Omental fat pad (tissue), 4 donors: ENCODE measurements around the gene CYBC1. TPM values are rescaled to one million over a fixed set of nuclear protein-coding genes. Genes with fewer than 3 reads are reported as not detected.

ENCODE experiments used
- ATAC-seq: fragments of 150-250 bp; one replicate; pipeline ENCODE4 v1.9.1; 2016; ENCODE audit warnings: mild to moderate bottlenecking, moderate library complexity; ENCODE audit not compliant: low FRiP score
- DNase-seq: peaks from one replicate; pipeline ENCODE4 v3.0.0-alpha.2; 2019; ENCODE audit warnings: low spot score
- CTCF ChIP-seq, 3 donors: fragments of 450-650 bp; IDR thresholded peaks; one replicate each; pipeline ENCODE4 v1.5.1; 2016 to 2017; ENCODE audit warnings: antibody characterized with exemption in 3 of 3, mild to moderate bottlenecking in 3 of 3, moderate library complexity in 2 of 3
- total RNA-seq, 4 donors: library from RNA; depleted of rRNA; stranded (reverse); fragments of >200 nt; gene quantifications; one replicate each; pipeline ENCODE4 v1.1.0, GENCODE V29; 2016

Gene CYBC1
- total RNA-seq, 4 donors from 2014 or later, result 43.8 to 74.6 (median 68.4) TPM

GRCh38 chr17:82437325-82437668 lies 13.3 kb downstream of the CYBC1 start:
- no peak for ATAC-seq
- no peak for DNase-seq
- TF ChIP-seq CTCF (IDR thresholded peaks at IDR 0.05), result no peak

GRCh38 chr17:82436601-82437324 lies 13.8 kb downstream of the CYBC1 start:
- TF ChIP-seq CTCF (IDR thresholded peaks at IDR 0.05), result no peak
- DNase-seq (no peak), ATAC-seq (peak; percentile 43)

GRCh38 chr17:82435601-82436583 lies 14.7 kb downstream of the CYBC1 start:
- ATAC-seq, result no peak
- DNase-seq, result no peak
- TF ChIP-seq CTCF (IDR thresholded peaks at IDR 0.05), result no peak

GRCh38 chr17:82435103-82435502 lies 15.4 kb downstream of the CYBC1 start:
- no peak for TF ChIP-seq CTCF (IDR thresholded peaks at IDR 0.05)
- no peak for DNase-seq
- no peak for ATAC-seq

GRCh38 chr17:82434216-82434565 lies 16.4 kb downstream of the CYBC1 start:
- TF ChIP-seq CTCF (IDR thresholded peaks at IDR 0.05), result no peak

GRCh38 chr17:82433560-82434215 lies 16.9 kb downstream of the CYBC1 start:
- ATAC-seq (no peak), DNase-seq (no peak)

More at GRCh38 chr17:82434216-82434565, 16.4 kb downstream of the CYBC1 start:
- DNase-seq (no peak), ATAC-seq (no peak)

More at GRCh38 chr17:82433560-82434215, 16.9 kb downstream of the CYBC1 start:
- TF ChIP-seq CTCF (IDR thresholded peaks at IDR 0.05), result no peak
